Central memory CD4-positive, alpha-beta T cell (primary cell): ENCODE results near the gene SSH2.
A peak's percentile ranks its signal among the peaks of the same experiment; 100 is the strongest.
"Not testable (repeated sequence)": the region's sequence is repeated elsewhere in the genome, so short reads cannot be mapped to it uniquely, and the experiment has no call there.

Experiments used
- DNase-seq: peaks from one replicate; pipeline ENCODE4 v3.0.0; 2022

SSH2 gene

GRCh38 chr17:29833801-29834200 lies 96.2 kb downstream of the SSH2 start:
- no peak for DNase-seq

- no peak for DNase-seq
Measured at GRCh38 chr17:29828676-29829284, 101.2 kb downstream of the SSH2 start.

GRCh38 chr17:29827179-29827578 lies 102.8 kb downstream of the SSH2 start:
- DNase-seq: no peak

- DNase-seq: no peak
Measured at GRCh38 chr17:29826114-29826692, 103.8 kb downstream of the SSH2 start.

- DNase-seq: no peak
Measured at GRCh38 chr17:29825604-29826003, 104.4 kb downstream of the SSH2 start.

GRCh38 chr17:29821897-29822296 lies 108.1 kb downstream of the SSH2 start:
- no peak for DNase-seq

GRCh38 chr17:29820425-29820824 lies 109.6 kb downstream of the SSH2 start:
- DNase-seq: no peak

- peak; percentile 53 for DNase-seq
Measured at GRCh38 chr17:29807520-29808361, 122.3 kb downstream of the SSH2 start.

- DNase-seq: no peak
Measured at GRCh38 chr17:29802246-29802645, 127.8 kb downstream of the SSH2 start.

GRCh38 chr17:29800457-29800856 lies 129.6 kb downstream of the SSH2 start:
- no peak for DNase-seq

- DNase-seq: no peak
Measured at GRCh38 chr17:29796652-29797051, 133.4 kb downstream of the SSH2 start.

GRCh38 chr17:29793501-29793900 lies 136.5 kb downstream of the SSH2 start:
- no peak for DNase-seq

GRCh38 chr17:29791336-29792080 lies 138.5 kb downstream of the SSH2 start:
- no peak for DNase-seq

- no peak for DNase-seq
Measured at GRCh38 chr17:29789196-29790170, 140.5 kb downstream of the SSH2 start.

- no peak for DNase-seq
Measured at GRCh38 chr17:29787995-29788394, 142.0 kb downstream of the SSH2 start.

- no peak for DNase-seq
Measured at GRCh38 chr17:29782917-29783316, 147.1 kb downstream of the SSH2 start.

GRCh38 chr17:29779812-29780190 lies 150.2 kb downstream of the SSH2 start:
- not testable (repeated sequence) for DNase-seq

- peak; percentile 69 for DNase-seq
Measured at GRCh38 chr17:29778956-29779811, 150.8 kb downstream of the SSH2 start.

- DNase-seq: no peak
Measured at GRCh38 chr17:29777663-29778062, 152.4 kb downstream of the SSH2 start.

GRCh38 chr17:29776026-29776425 lies 154.0 kb downstream of the SSH2 start:
- no peak for DNase-seq

- DNase-seq: no peak
Measured at GRCh38 chr17:29772981-29773380, 157.0 kb downstream of the SSH2 start.
